Activated CD8-positive, alpha-beta memory T cell treated with anti-CD3 and anti-CD28 coated beads for 36 hours (primary cell): ENCODE measurements around the gene FABP7. TPM values are rescaled to one million over a fixed set of nuclear protein-coding genes. Genes with fewer than 3 reads are reported as not detected.

Experiments
- CTCF ChIA-PET: fragments of 350-600 bp; sonication (Branson Sonifier 250); formaldehyde crosslinking; loops from one replicate; lab custom pipeline; 2021; ENCODE audit warnings: antibody characterized with exemption; lab: Charles Lee
- POLR2A ChIA-PET: fragments of 350-600 bp; sonication (Branson Sonifier 250); formaldehyde crosslinking; loops from one replicate; lab custom pipeline; 2021; ENCODE audit warnings: antibody characterized with exemption; lab: Charles Lee
- total RNA-seq, 2 experiments: library from RNA; stranded (reverse); gene quantifications; one replicate each; pipeline ENCODE4 v1.2.3, GENCODE V29; 2021

The FABP7 gene
- total RNA-seq, 2 experiments from 2014 or later, result not detected

DNA sequence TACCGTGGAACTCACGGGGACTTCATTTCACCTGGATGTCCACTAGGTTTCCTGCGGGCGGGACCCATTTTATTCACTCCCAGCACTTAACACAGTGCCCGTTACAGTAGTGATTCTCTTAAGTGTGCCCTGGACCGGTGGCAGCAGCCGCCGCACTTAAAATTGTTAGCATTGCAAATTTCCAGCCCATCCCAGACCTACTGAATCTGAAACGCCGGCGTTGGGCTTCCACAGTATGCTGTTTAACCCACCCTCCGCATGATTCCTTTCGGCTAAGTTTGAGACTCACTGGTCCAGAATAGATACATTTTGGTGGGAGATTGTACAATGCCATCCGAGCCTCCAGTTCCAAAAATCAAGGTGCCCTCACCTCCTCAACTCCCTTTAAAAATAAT, 10.5 kb downstream of the FABP7 start:
- POLR2A ChIA-PET, result no interaction called here
- CTCF ChIA-PET, result no interaction called here

DNA sequence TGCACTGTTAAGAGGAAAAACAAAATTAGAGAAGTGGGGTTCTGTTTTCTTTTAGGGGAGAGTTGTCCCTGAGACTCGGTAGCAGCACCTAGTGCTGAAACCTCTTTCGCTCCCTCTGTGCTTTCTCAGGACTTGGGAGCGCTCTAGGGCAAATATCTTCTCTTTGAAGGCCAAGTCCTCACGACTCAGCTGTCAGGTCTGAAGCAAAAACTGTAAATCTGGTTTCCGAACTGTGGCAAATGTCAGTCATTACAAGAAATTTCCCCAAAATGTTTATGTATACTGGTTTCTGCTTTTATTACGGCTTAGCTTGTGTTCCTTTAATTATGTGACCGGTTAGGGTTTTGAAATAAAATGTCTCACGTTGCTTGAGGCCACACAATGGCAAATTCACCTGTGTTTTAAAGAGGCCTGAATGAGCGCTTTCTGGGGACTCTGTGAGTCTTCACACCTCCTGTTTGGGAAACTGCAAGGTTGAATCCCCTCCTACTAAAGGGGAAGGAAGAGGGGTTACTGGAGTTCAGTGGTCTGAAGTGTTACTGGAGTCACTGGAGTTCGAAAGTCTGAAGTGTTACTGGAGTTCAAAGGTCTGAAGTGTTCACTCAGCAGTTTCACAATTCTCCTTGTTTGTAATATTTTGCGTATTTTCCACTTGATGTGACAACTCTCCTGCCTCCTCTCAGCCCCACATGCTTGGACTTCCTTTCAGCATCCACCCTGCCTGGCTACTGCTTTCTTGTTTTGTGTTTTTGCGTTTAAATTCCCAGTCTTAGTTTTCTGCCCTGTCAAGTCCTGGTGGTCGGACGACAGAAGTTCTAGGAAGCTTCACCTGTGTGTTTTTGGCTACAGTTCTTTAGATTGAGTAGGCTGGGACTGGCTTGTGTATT, 11.2 kb downstream of the FABP7 start:
- ChIA-PET POLR2A (no interaction called here), CTCF (no interaction called here)

DNA sequence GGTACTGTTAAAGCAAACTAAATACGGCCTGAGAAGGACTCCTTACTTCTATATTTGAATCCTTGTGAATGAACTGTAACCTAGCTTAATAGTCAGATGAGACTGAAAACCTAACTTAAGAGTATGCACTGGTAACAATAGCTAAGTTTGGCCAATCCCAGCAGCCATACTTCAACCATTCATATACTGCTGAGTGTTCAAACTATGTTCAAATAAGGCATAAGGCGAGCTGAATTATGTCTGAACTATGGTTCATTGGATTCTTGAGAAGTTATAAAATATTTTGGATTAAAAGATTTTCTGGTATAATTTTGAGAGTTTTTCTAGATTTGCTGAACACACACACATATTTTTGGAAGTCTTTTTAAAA, 11.8 kb downstream of the FABP7 start:
- CTCF ChIA-PET, result no interaction called here

DNA sequence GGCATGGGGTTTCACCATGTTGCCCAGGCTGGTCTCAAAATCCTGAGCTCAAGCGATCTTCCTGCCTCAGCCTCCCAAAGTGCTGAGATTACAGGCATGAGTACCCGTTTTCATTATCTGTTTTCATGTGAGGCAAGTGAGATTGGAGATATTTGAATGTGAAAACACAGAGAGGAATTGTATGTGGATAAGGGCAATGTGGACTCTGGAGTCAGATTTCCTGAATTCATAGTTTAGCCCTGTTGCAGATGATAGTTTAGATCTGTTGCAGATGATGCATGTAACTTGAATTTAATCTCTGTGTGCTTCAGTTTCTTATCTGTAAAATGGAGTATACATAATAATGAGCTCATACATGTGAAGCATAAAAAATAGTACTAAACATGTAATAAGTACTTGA, 13.2 kb downstream of the FABP7 start:
- POLR2A ChIA-PET, result no interaction called here
- CTCF ChIA-PET, result no interaction called here

More for the DNA sequence above, 11.8 kb downstream of the FABP7 start:
- POLR2A ChIA-PET, result no interaction called here

- CTCF ChIA-PET, result no interaction called here
- POLR2A ChIA-PET, result no interaction called here
Measured at GRCh38 chr6:122797537-122797936, 18.0 kb downstream of the FABP7 start.

DNA sequence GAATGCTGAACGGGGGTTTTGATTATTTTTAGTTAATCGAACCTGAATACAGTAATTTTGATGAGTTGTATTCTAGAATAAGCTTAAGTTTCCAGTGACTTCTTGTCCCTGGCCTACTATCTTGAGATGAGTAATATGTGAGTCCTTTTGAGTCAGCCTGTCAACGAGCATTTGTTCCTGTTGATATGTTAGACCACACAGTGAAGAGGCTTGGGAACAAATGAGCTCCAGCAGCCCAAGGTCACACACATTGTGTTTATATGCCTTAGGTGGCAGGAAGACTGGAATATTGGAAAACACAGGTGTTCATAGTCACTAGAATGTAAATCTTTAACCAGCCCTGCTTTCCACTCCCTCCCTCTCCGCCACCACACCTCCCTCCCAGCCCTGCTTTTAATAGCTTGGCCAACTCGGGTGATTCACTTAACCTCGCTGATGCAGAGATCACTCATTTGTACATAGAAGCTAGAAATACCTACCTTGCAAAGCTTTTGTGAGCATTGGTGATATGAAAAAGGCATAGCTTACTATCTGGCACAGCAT, 18.7 kb downstream of the FABP7 start:
- ChIA-PET POLR2A (interaction anchor here (0.8 kb wide), 1 partner anchor 9 kb away, joined by 3 read pairs; the partner anchor contains the start of gene SMPDL3A), CTCF (no interaction called here)

DNA sequence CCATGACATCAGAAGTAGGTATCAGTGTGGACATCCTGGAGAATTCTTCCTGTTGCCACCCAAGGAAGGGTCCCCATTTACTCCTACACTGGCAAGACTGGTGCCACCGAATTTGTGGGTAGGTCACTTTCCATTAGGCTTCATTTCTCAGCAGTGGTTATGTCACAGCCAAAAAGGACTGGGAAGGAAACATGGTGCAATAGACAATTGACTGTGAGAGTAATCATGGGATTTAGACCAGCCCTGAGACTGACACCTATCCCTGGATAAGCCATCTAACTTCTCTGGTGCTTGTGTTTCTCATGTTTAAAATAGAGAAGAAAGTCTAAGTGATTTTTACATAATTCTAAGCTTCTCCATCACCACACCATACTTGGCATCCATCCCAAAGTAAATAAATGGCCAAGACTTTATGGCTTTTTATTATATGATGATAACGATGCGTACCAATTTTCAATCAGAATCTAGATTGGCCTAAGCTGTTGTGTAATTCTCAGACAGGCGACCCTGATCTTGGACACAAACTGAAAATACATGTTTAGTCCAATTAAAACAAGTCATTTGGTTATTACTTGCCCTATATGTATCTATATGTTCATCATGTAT, 19.7 kb downstream of the FABP7 start:
- ChIA-PET POLR2A (interaction anchor here (0.6 kb wide), 2 partner anchors 18 to 137 kb away, joined by 3 to 4 read pairs; no protein-coding TSS in a partner anchor), CTCF (no interaction called here)

- CTCF ChIA-PET, result no interaction called here
- POLR2A ChIA-PET, result interaction anchor here (0.6 kb wide), 1 partner anchor 138 kb away, joined by 4 read pairs; no protein-coding TSS in a partner anchor
Measured at GRCh38 chr6:122799916-122800686, 20.6 kb downstream of the FABP7 start.

DNA sequence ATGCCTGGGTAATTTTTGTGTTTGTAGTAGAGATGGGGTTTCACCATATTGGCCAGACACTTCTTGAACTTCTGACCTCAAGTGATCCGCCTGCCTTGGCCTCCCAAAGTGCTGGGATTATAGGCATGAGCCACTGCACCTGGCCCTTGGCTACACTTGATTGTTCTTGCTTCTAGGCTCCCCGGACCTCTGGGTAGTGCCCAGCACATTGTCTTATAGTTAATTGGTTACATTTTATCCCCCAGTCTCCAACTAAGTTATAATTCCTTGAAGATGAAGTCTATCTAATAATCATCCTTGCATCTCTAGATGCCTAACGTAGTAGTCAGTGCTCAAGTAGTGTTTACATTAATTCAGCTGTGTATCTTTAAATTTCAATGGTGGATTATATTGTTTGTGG, 21.4 kb downstream of the FABP7 start:
- POLR2A ChIA-PET, result no interaction called here
- CTCF ChIA-PET, result no interaction called here

- CTCF ChIA-PET, result no interaction called here
- POLR2A ChIA-PET, result no interaction called here
Measured at GRCh38 chr6:122801397-122801796, 21.9 kb downstream of the FABP7 start.

GRCh38 chr6:122803171-122803661, 23.7 kb downstream of the FABP7 start:
- ChIA-PET CTCF (no interaction called here), POLR2A (no interaction called here)

- CTCF ChIA-PET, result no interaction called here
- POLR2A ChIA-PET, result no interaction called here
Measured at GRCh38 chr6:122804962-122805485, 25.5 kb downstream of the FABP7 start.

- POLR2A ChIA-PET, result no interaction called here
Measured at GRCh38 chr6:122806291-122806690, 26.8 kb downstream of the FABP7 start.

GRCh38 chr6:122808121-122808885, 28.8 kb downstream of the FABP7 start:
- ChIA-PET CTCF (no interaction called here), POLR2A (no interaction called here)

More at GRCh38 chr6:122806291-122806690, 26.8 kb downstream of the FABP7 start:
- CTCF ChIA-PET, result no interaction called here

- ChIA-PET CTCF (no interaction called here), POLR2A (no interaction called here)
Measured at GRCh38 chr6:122809001-122809400, 29.5 kb downstream of the FABP7 start.

- POLR2A ChIA-PET, result no interaction called here
- CTCF ChIA-PET, result no interaction called here
Measured at GRCh38 chr6:122809691-122810090, 30.2 kb downstream of the FABP7 start.

DNA sequence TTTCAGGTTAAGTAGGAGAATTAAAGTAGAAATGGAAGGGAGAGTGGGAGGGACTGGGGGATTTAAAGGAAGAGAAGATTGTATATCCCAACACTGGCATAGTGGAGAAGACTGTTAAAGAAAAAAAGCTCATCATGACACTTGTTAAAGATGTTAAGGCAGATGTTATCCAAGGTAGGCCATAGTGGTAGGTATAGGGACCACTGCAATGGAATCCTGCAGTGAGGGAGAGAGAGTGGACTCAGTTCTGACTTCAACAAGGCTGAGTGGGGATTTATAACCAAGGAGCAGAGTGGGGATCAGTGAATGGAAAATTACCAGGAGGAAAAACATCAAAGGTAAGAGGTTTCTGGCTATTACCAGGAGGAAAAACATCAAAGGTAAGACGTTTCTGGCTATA, 30.7 kb downstream of the FABP7 start:
- CTCF ChIA-PET, result no interaction called here
- POLR2A ChIA-PET, result no interaction called here

- ChIA-PET CTCF (no interaction called here), POLR2A (no interaction called here)
Measured at GRCh38 chr6:122817358-122817757, 37.8 kb downstream of the FABP7 start.

- CTCF ChIA-PET, result no interaction called here
- POLR2A ChIA-PET, result no interaction called here
Measured at GRCh38 chr6:122817766-122818165, 38.2 kb downstream of the FABP7 start.
